ENCODE data around the gene SKI. TPM values are rescaled to one million over a fixed set of nuclear protein-coding genes. Genes with fewer than 3 reads are reported as not detected.
A peak's percentile ranks its signal among the peaks of the same experiment; 100 is the strongest.

Gene SKI
- total and polyA plus RNA-seq, 10 of the 15 experiments (the other 5 are each of a cell fraction or from before 2014, with no cell fraction given) = 0.03 to 14.9 (median 0.96) TPM

- TF ChIP-seq TCF3 (IDR thresholded peaks at IDR 0.05; ENCODE audit: borderline replicate concordance, insufficient read depth, low read depth, low read length) (no peak), EED (IDR thresholded peaks at IDR 0.05; ENCODE audit: low read depth) (peak; percentile 41), RUNX3 (IDR thresholded peaks at IDR 0.05; ENCODE audit: low read length) (peak; percentile 35), TCF7 (IDR thresholded peaks at IDR 0.05; ENCODE audit: borderline replicate concordance) (no peak), PAX5 (IDR thresholded peaks at IDR 0.05; ENCODE audit: borderline replicate concordance, low read depth, low read length) (0 out of 2 replicates have a peak, but pooled peaks have one; percentile 7), ZBTB40 (IDR thresholded peaks at IDR 0.05; ENCODE audit: borderline replicate concordance) (peak; percentile 91), CREM (IDR thresholded peaks at IDR 0.05; ENCODE audit: low read depth) (peak; percentile 95), FOXM1 (IDR thresholded peaks at IDR 0.05; ENCODE audit: low read depth, low read length) (no peak), GABPA (IDR thresholded peaks at IDR 0.05; ENCODE audit: low read depth) (peak; percentile 93), IKZF1 (conservative IDR thresholded peaks at IDR 0.05) (peak; percentile 50; the same call in 1 of the 2 replicates), ATF7 (IDR thresholded peaks at IDR 0.05; ENCODE audit: low read depth) (peak; percentile 98), MEF2B (IDR thresholded peaks at IDR 0.05; ENCODE audit: partially characterized antibody, poor library complexity, severe bottlenecking) (peak; percentile 37)
- TF ChIP-seq, protein P1, sequence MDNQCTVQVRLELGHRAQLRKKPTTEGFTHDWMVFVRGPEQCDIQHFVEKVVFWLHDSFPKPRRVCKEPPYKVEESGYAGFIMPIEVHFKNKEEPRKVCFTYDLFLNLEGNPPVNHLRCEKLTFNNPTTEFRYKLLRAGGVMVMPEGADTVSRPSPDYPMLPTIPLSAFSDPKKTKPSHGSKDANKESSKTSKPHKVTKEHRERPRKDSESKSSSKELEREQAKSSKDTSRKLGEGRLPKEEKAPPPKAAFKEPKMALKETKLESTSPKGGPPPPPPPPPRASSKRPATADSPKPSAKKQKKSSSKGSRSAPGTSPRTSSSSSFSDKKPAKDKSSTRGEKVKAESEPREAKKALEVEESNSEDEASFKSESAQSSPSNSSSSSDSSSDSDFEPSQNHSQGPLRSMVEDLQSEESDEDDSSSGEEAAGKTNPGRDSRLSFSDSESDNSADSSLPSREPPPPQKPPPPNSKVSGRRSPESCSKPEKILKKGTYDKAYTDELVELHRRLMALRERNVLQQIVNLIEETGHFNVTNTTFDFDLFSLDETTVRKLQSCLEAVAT (IDR thresholded peaks at IDR 0.05) = 0 out of 2 replicates have a peak, but pooled peaks have one; percentile 34
Observed at GRCh38 chr1:2255420-2256369, 27.6 kb downstream of the SKI start (continued).
